GM21825 (cell line): ENCODE data around the gene CARD11.
"Not testable (repeated sequence)": the region's sequence is repeated elsewhere in the genome, so short reads cannot be mapped to it uniquely, and the experiment has no call there.

Experiments
- ATAC-seq: cut with Tn5 transposase; IDR thresholded peaks from one replicate; pipeline ENCODE4 v1.9.1; 2021; ENCODE audit warnings: mild to moderate bottlenecking, moderate library complexity; ENCODE audit not compliant: unreplicated experiment

CARD11 gene

DNA sequence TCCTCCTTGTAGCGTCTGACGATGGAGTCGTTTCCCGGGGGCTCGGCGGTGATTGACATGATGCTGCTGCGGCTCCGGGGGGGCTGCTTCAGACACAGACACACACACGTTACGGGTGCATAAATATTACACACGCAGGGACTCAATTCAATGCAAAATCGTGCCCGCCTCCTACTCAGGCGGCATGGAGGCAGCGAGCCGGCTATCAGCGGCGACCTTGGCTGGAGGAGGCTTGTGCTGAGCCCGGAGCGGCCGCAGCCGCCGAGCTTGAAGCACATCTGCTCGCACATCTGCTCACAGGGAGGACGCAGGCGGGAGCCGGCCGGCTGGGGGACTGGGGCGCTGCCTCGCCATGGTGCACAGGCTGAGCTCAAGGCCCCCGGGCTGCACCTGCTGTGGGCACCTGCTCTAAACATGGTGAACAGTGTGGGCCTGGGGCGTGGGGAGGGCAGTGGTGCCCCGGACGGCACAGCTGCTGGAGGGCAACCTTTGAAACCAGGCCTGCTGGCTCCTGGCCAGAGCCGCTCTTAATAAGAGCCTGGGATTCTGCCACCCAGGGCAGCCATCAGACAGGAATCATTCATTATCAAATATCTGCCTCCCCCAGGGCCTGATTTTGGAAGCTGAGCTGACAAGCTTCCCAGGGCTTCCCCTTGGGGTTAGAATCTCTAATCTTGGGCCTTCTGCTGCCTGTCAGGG is 114.9 kb downstream of the CARD11 start:
- no peak for ATAC-seq

DNA sequence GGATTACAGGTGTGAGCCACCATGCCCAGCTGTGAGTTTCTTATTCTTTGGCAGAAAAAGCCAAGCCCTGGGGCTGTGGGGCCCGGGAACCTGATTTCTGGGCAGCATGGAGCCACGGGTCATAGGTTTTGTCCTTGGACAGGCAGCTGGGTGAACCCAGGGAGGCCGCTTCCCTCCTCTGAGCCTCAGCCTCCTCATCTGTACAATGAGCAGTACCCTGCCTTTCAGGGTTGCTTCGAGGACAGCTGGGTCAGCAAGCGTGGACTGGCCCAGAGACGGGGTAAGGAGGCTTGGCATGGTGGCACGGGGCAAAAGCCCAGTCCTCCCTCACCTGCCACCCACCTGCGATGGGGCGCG is 115.4 kb downstream of the CARD11 start:
- no peak for ATAC-seq

DNA sequence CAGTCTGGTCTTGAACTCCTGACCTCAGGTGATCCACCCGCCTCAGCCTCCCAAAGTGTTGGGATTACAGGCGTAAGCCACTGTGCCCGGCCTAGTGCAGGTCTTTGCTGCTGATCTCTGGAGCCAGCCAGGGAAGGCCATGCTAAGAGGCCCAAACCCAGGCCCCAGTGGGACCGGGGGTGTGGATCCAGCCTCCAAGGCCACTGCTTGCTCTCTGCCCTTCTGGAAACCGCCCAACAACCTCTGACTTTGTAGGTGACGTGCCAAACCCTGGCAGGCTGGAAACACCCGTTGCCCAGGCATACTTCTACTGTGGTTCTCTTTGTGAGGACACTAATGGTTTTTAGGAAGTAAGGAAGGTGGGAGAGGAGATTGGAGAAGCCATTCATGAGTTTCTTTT is 116.1 kb downstream of the CARD11 start:
- ATAC-seq = no peak

DNA sequence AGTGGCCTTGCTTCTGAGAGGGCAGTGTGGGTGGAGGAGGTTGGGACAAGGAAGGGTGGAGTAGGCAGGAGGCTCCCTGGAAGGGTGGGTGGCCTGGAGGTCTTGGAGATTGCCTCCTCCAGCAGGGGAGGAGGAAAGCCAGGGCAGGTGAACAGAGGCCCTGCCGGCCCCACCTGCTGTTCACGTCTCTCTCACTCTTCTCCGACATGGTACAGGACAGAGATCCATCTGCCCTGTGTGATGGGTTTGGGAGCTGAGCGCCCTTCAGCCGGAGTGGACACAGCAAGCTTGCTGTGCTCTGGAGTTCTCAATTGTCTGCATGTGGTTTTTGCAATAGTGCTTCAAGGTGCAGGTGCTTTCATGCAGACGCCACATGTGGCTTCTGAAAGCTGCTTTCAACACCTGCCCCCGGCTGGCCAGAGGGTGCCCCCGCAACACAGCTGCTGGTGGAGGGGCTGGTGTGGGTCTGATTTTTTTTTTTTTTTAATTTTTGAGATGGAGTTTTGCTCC is 116.7 kb downstream of the CARD11 start:
- no peak for ATAC-seq

DNA sequence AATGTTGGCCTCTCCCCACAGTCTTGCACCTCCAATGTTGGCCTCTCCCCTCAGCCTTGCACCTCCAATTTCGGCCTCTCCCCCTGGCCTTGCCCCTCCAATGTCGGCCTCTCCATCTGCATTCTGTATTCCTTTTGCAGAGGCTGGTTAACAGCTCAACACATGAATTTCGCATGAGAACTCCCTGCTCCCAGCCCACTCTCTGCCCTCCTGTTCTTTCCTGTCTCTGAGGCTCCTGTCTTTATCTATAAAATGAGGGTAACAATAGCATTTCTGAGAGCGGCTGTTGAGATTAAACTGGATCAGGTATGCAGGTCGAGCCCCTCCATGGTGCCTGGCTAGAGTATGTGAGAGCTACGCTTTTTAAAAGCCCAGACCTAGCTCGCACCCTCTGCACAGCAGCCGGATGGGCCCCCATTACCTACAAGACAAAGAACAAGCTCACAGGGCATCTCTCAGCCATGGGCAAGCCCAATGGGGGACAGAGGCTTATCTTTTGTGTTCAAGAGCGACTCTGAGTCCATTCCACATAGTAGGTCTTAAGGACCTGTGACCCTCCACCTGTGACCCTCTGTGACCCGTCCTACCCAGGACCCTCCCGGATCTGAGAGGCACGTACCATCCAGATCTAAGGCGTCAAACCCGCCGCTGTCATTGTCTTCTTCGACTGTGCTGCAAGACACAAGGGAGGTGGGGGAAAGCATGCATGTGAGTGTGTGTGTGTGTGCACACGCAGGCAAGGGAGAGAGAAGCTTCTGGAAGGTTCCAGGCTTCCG is 117.4 kb downstream of the CARD11 start:
- no peak for ATAC-seq

DNA sequence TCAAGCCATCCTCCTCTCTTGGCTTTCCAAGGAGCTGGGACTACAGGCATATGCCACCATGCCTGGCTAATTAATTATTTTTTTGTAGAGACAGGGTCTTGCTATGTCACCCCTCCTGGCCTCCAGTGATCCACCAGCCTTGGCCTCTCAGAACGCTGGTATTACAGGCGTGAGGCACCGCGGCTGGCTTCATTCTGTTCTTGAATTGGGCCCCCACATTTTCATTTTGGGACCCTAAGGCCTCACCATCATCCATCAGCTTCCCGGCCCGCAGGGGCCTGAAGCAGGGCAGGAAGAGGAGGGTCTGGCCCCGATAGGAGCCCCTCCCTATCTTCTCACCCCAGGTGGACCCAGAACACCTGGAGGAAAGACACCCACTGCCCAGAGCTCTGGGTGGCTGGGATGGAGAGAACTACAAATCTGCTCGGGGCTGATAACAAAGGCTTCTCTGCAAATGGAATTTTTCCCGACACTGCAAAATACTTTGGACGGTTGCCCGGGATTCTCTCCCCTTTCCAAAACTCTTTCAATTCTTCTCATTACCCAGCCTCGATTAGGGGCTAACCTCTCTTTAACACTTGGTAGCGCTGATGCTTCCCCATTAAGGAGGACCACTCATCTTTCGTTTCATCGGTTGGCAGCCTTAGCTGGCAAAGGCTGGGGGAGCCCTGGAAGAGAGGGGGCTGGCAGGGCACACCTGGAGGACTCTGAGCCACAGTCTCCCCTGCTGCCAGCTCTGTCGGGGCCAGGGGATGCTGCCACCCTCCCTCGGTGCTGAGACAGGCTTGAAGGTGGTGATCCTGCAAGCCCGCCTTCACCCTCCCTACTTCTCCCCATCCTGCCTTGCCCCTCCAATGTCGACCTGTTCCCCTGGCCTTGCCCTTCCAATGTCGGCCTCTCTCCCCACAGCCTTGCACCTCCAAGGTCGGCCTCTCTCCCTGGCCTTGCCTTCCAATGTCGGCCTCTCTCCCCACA is 118.5 kb downstream of the CARD11 start:
- ATAC-seq = no peak

DNA sequence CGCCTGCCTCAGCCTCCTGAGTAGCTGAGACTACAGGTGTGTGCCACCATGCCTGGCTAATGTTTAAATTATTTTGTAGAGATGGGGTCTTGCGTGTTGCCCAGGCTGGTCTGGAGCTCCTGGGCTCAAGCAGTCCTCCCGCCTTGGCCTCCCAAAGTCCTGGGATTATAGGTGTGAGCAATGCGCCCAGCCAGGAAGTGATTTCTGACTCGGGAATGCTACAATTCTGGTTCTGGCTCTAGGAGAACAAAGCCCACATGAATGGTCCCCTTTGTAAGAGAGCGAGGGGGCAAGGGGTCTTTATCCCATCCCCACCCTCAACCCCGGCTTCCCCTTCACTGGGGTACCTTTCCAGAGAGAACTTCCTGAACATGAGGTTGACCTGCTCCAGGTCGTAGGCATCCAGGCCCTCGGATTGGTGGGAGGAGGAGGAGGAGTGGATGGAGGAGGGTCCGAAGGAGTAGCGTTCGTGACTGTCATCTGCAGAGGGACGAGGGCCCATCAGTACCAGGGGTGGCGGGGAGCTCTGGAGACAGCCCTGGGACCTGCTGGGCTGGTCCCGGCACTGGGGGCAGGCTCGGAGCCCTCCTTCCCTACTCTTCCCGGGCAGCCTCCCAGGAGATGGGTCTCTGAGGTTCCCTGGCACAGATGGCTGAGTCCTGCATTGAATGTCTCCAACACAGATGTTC is 119.6 kb downstream of the CARD11 start:
- ATAC-seq = no peak

DNA sequence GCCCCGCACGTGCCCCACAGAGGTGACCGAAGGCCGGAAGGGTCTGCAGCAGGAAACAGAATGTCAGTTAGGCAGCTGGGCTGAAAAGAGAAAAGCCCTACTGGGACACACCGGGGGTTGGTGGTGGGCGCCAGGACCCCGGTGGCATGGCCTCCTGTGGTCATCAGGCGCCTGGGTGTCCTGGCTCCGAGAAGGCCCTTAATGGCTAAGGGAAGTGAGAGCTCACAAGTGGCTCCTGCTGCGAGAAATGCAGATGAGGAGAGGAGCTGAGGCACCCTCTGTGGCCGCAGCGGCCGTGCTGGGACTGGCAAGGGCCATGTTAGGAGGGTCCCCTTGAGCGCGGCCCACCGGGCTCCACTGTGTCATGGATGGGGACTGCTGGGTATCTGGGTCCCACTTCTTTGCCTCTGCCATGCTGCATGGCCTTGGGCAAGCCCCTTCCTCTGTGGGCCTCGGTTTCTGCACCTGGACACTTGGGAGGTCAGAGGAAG is 120.3 kb downstream of the CARD11 start:
- no peak for ATAC-seq

DNA sequence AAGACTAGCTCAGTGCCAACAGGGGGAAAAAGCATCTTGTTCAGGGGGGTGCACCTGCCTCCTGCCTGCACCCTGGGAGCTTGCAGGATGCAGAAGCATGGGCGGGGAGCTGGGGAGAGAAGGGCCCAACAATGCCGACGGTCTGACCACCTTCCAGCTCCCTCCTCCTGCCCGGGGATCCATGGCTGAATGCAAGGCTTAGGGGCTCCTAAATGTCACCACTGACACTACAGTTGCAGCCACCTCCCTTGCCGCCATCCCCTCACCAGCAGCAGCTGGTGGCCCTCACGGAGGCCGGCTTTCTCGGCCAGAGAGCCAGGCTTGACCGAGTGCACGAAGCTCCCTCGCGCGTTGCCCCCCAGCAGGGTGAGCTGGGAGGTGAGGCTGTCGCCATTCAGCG is 120.8 kb downstream of the CARD11 start:
- ATAC-seq = no peak

DNA sequence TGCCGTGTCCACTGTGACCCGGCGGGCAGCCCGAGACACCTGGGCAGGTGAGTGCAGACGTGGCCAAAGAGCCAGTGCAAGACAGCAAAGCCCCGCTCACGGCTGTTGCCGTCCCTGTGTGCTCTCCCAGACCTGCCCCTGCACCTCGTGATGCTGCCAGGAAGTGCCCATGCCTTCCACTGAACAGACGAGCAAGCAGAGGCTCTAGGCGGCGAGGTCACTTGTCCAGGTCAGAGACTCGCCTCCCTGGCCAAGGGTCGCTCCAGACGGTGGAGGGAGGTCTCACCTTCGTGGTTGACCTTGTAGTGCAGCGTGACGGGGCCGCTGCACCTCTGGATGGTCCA is 121.3 kb downstream of the CARD11 start:
- no peak for ATAC-seq

DNA sequence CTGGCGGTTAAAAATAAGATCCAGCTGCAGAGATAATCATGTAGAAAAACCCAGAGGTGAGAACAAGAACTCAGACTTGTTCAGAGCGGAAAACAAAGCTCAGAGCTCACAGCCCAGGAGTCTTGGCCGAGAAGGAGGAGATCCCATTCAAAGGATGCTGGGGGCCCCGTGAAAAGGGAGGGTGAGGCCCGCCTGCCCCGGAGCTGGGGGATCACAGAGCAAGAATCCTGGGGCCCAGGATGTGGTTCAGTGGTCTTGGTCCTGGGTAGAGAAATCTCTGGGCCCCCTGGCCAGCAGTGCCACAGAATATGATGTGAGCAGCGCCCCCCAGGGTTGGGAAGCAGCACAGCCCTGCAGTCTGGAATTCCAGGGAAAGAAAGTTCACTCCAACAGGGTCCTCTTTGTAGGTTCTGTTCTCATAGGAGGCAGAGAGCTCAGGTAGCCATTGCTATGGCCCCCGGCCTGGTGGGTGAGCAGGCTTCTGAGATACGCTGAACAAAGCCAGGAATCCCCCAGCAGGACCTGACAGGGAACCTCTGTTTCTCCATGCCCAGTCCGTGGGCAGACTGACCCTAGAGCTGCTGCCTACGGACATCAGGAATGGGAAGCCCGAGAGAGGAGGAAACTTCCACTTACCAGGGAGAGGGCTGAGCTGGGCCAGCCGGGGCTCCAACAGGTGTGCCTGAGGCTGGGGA is 121.9 kb downstream of the CARD11 start:
- ATAC-seq = no peak

DNA sequence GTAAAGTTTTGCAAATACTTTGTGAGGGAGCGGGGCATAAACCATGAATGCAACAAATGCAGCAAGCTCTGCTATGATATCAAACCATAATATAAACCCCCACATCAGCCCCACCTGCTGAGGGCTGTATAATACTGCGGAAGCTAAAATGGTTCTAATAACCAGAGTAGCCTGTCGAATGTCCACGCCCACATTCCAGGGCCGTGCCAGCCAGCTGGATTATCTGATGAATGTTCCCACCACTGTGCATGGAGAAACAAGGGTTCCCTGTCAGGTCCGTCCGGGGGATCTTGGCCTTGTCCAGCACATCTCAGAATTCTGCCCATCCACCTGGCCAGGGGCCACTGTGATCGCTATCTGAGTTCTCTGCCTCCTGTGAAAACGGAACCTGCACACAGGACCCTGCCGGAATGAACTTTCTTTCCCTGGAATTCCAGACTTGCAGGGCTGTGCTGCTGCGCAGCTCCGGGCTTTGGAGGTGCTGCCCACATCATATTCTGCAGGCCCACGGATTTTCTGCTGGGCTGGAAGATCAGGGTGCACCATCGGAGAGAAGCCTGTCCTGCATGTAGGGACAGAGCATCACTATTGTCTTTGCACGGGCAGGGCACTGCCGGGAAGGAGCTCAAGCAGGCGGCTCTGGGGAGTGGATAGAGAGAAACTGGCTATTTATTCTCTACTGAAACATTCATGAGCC is 122.6 kb downstream of the CARD11 start:
- ATAC-seq = no peak

DNA sequence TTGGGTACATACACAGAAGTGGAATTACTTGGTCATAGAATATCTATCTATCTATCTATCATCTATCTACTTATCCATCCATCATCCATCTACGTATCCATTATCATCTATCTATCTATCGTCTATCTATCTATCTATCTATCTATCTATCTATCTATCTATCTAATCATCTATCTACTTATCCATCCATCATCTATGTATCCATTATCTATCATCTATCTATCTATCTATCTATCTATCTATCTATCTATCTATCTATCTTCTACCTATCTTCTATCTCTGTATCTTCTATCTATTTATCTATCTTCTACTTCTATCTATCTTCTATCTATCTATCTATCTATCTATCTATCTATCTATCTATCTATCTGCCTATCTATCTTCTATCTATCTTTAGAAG is 123.2 kb downstream of the CARD11 start:
- ATAC-seq = not testable (repeated sequence)

DNA sequence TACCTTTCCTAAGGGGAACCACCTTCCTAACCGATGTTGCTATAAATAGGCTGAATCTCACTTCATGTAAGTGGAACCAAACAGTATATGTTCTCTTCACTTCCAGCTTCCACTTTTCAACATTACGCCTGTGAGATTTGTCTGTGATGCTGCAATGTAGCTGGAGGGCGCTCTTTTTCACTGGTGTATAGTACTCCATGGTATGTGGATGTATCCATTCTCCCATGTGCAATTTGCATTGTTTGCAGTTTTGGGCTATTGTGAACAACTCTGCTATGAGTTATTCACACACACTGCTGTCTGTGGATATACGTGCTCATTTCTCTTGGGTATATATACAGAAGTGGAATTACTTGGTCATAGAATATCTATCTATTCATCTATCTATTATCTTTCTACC is 123.6 kb downstream of the CARD11 start:
- ATAC-seq = no peak

DNA sequence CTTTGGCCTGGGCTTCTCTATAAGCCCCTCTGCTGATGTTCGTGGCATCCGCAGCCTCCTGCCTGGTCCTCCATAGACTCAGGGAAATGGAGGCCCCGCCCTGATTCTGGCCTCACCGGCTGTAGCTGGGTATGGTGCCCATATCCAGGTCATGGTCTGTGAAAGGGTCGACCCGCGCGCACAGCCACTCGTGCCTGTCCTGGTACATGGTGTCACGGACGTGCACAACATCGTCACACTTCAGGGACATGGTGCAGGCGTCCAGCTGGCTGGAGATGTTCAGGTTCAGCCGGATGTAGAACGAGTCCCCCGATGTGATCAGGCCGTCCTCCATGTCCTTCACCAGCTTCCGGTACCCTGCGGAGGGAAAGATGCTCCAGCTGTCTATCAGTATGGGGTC is 124.4 kb downstream of the CARD11 start:
- no peak for ATAC-seq

DNA sequence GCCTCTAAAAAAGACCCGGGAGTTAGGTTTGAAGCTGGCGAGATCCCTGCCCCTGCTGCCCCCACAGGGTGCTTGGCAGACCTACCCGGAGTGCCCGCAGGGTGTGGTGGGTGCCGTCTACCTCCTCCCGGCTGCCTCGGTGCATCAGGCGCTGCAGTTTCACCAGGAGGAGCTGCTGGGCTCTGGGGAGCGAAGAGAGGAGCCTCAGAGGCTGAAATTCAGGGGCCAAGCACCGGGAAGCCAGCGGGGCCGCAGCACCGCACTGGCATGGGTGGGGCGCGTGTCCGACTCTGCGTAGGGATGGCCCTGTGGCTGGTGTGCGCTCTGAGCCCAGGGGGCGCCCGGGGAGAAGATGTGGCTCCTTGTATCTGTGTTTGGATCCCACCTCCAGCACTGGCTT is 125.3 kb downstream of the CARD11 start:
- no peak for ATAC-seq

DNA sequence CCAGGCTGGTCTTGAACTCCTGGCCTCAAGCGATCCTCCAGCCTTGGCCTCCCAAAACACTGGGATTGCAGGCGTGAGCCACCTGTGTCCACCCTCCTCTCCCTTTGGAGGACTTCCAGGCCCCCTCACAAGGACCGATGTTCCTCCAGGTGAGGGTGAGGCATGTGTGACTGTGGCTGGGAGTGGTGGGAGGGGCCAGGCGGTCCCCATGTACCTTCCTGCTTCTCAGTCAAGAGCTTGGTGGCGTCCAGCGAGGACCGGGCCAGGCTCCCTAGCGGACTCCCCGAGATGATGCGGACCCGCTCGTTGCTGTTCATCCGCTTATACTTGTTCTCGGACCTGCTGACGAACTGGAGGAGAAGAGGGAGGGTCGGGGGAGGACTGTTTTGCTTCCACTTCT is 128.6 kb downstream of the CARD11 start:
- no peak for ATAC-seq

DNA sequence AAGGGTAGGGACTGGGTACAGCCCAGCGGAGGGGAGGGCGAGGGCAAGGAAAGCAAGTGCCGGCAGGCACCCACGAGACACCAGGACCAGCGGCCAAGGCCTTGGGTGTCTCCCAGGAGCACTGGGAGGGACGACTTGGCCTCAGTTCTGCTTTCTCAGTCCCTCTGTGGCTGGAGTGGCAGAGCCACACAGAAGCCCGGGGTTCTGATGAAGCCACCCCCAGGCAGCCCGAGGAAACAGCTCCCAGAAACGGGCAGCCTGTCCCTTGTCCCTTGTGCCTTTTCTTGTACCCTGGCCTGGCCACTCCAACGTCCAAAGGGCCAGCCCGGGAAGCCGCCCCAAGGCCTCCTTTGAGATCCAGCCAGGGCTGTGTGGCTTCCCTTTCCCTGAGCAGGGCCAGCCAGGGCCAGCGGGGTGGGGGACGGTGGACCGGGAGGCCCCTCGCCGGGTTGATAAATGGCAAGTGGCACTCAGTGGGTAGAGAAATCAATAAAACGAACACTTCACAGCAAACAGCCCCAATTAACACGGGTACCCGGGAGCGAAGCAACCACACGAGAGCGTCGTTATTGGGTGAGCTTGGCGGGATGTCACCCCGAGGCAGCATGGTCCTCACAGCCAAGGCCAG is 129.8 kb downstream of the CARD11 start:
- ATAC-seq = no peak
